ENCODE measurements around the gene CNGB1.

The CNGB1 gene

GRCh38 chr16:57977418-57978069, 6.6 kb upstream of the CNGB1 start:
- no peak for DNase-seq (ENCODE audit: low read depth in 1 of 2, low spot score in 1 of 2)

- no peak for DNase-seq (ENCODE audit: low read depth in 1 of 2, low spot score in 1 of 2)
Measured at GRCh38 chr16:57976331-57976796, 5.4 kb upstream of the CNGB1 start.

- DNase-seq (ENCODE audit: low read depth in 1 of 2, low spot score in 1 of 2) = no peak
Measured at GRCh38 chr16:57972306-57972705, 1.4 kb upstream of the CNGB1 start.

GRCh38 chr16:57971848-57972247, 920 bp upstream of the CNGB1 start:
- no peak for DNase-seq (ENCODE audit: low read depth in 1 of 2, low spot score in 1 of 2)

- no peak for DNase-seq (ENCODE audit: low read depth in 1 of 2, low spot score in 1 of 2)
Measured at GRCh38 chr16:57970319-57970718, 609 bp downstream of the CNGB1 start.

- DNase-seq (ENCODE audit: low read depth in 1 of 2, low spot score in 1 of 2) = no peak
Measured at GRCh38 chr16:57969451-57970123, 1.3 kb downstream of the CNGB1 start.

- DNase-seq (ENCODE audit: low read depth in 1 of 2, low spot score in 1 of 2) = no peak
Measured at GRCh38 chr16:57967916-57968315, 3.0 kb downstream of the CNGB1 start.

GRCh38 chr16:57966986-57967385, 3.9 kb downstream of the CNGB1 start:
- no peak for DNase-seq (ENCODE audit: low read depth in 1 of 2, low spot score in 1 of 2)

- no peak for DNase-seq (ENCODE audit: low read depth in 1 of 2, low spot score in 1 of 2)
Measured at GRCh38 chr16:57966204-57966771, 4.6 kb downstream of the CNGB1 start.

GRCh38 chr16:57964157-57964700, 6.7 kb downstream of the CNGB1 start:
- no peak for DNase-seq (ENCODE audit: low read depth in 1 of 2, low spot score in 1 of 2)

GRCh38 chr16:57962756-57963155, 8.2 kb downstream of the CNGB1 start:
- DNase-seq (ENCODE audit: low read depth in 1 of 2, low spot score in 1 of 2) = no peak

GRCh38 chr16:57962046-57962445, 8.9 kb downstream of the CNGB1 start:
- no peak for DNase-seq (ENCODE audit: low read depth in 1 of 2, low spot score in 1 of 2)

GRCh38 chr16:57961538-57961937, 9.4 kb downstream of the CNGB1 start:
- DNase-seq (ENCODE audit: low read depth in 1 of 2, low spot score in 1 of 2) = no peak

- DNase-seq (ENCODE audit: low read depth in 1 of 2, low spot score in 1 of 2) = no peak
Measured at GRCh38 chr16:57960826-57961472, 10.0 kb downstream of the CNGB1 start.

GRCh38 chr16:57960310-57960709, 10.6 kb downstream of the CNGB1 start:
- DNase-seq (ENCODE audit: low read depth in 1 of 2, low spot score in 1 of 2) = no peak

GRCh38 chr16:57959804-57960203, 11.1 kb downstream of the CNGB1 start:
- no peak for DNase-seq (ENCODE audit: low read depth in 1 of 2, low spot score in 1 of 2)

GRCh38 chr16:57959121-57959520, 11.8 kb downstream of the CNGB1 start:
- no peak for DNase-seq (ENCODE audit: low read depth in 1 of 2, low spot score in 1 of 2)

- DNase-seq (ENCODE audit: low read depth in 1 of 2, low spot score in 1 of 2) = no peak
Measured at GRCh38 chr16:57958544-57958943, 12.4 kb downstream of the CNGB1 start.

- DNase-seq (ENCODE audit: low read depth in 1 of 2, low spot score in 1 of 2) = no peak
Measured at GRCh38 chr16:57957673-57958392, 13.1 kb downstream of the CNGB1 start.

- DNase-seq (ENCODE audit: low read depth in 1 of 2, low spot score in 1 of 2) = no peak
Measured at GRCh38 chr16:57956924-57957672, 13.8 kb downstream of the CNGB1 start.
